Fibroblast of lung (primary cell): ENCODE measurements around the gene RSL24D1. TPM values are rescaled to one million over a fixed set of nuclear protein-coding genes. Genes with fewer than 3 reads are reported as not detected.

Experiments used
- DNase-seq, 2 donors: peaks; one replicate each; pipeline versions ENCODE4 v3.0.0 to v3.0.0-alpha.2; 2010; ENCODE audit warnings: low read depth in 2 of 2
- H2AFZ ChIP-seq: 2 replicates; pipeline ENCODE4 v1.5.1; 2012; ENCODE audit warnings: low read length, control low read depth, inconsistent platforms
- H3K27ac ChIP-seq: 2 replicates; pipeline ENCODE4 v1.5.1; 2011; ENCODE audit warnings: low read length, control low read depth; ENCODE audit not compliant: insufficient read depth
- H3K27me3 ChIP-seq: 2 replicates; pipeline ENCODE4 v1.5.1; 2011; ENCODE audit warnings: mild to moderate bottlenecking, low read length; ENCODE audit not compliant: control insufficient read depth, insufficient read depth
- H3K36me3 ChIP-seq: 2 replicates; pipeline ENCODE4 v1.5.1; 2011; ENCODE audit warnings: low read length; ENCODE audit not compliant: control insufficient read depth, insufficient read depth
- H3K4me1 ChIP-seq: 2 replicates; pipeline ENCODE4 v1.5.1; 2011; ENCODE audit warnings: low read length; ENCODE audit not compliant: control insufficient read depth, insufficient read depth; ENCODE audit errors: extremely low read depth
- H3K4me2 ChIP-seq: 2 replicates; pipeline ENCODE4 v1.5.1; 2011; ENCODE audit warnings: low read length, control low read depth; ENCODE audit not compliant: insufficient read depth; ENCODE audit errors: extremely low read depth
- H3K4me3 ChIP-seq, 4 experiments: fragments of 200-600 bp in 1 of 4; sonication (generic) in 1 of 4; replicated peaks in 1 of 4; 2 replicates each; pipeline ENCODE4 v1.5.1; 2011 to 2016; ENCODE audit warnings: low read length in 4 of 4, low read depth in 3 of 4, mild to moderate bottlenecking in 3 of 4, control low read depth in 2 of 4, inconsistent platforms in 1 of 4, mixed read lengths in 1 of 4; ENCODE audit not compliant: insufficient read depth in 1 of 4; ENCODE audit errors: control extremely low read depth in 1 of 4
- H3K79me2 ChIP-seq: 2 replicates; pipeline ENCODE4 v1.5.1; 2012; ENCODE audit warnings: mild to moderate bottlenecking, low read length, inconsistent platforms; ENCODE audit not compliant: control insufficient read depth, insufficient read depth
- H3K9ac ChIP-seq: 2 replicates; pipeline ENCODE4 v1.5.1; 2011; ENCODE audit warnings: mild to moderate bottlenecking, low read length, control low read depth; ENCODE audit not compliant: insufficient read depth
- H3K9me3 ChIP-seq: 2 replicates; pipeline ENCODE4 v1.5.1; 2012; ENCODE audit warnings: low read depth, low read length; ENCODE audit not compliant: control insufficient read depth, insufficient read depth
- H4K20me1 ChIP-seq: 2 replicates; pipeline ENCODE4 v1.5.1; 2011; ENCODE audit warnings: low read length; ENCODE audit not compliant: control insufficient read depth, insufficient read depth; ENCODE audit errors: extremely low read depth
- CTCF ChIP-seq, 2 donors: IDR thresholded peaks in 1 of 2; conservative IDR thresholded peaks in 1 of 2; 1 replicate in 1 of 2; 2 replicates in 1 of 2; pipeline ENCODE4 v1.5.1; 2011 to 2012; ENCODE audit warnings: low read length in 2 of 2, control low read depth in 1 of 2, inconsistent platforms in 1 of 2, low read depth in 1 of 2, mild to moderate bottlenecking in 1 of 2
- EZH2 ChIP-seq: IDR thresholded peaks from 2 replicates; pipeline ENCODE4 v1.5.1; 2012; ENCODE audit warnings: low read length, control low read depth, mild to moderate bottlenecking; ENCODE audit errors: missing control alignments
- polyA plus RNA-seq, 2 donors: library from polyadenylated mRNA; depleted of rRNA in 1 of 2; stranded (reverse) in 1 of 2; unstranded in 1 of 2; fragments of >200 nt; gene quantifications; 2 replicates each; pipeline ENCODE4 v1.2.1, GENCODE V29; 2011 to 2012; ENCODE audit warnings: missing spikeins in 1 of 2
- total RNA-seq: library from RNA; depleted of rRNA; stranded (reverse); fragments of >200 nt; gene quantifications from 2 replicates; pipeline ENCODE4 v1.2.1, GENCODE V29; 2014

RSL24D1 gene
- total and polyA plus RNA-seq, 2 donors (not counting 1 experiment from before 2014, with no cell fraction given) = 56.8 to 117 TPM

GRCh38 chr15:55241186-55241585 lies 44.4 kb upstream of the RSL24D1 start:
- H4K20me1 ChIP-seq = no peaks in the 10 kb centered on the region
- no peak overlapping the region for H2AFZ ChIP-seq
- DNase-seq = no peak
- H3K27me3 ChIP-seq = no peaks in the 10 kb centered on the region
- no peak overlapping the region for H3K4me3 ChIP-seq
- no peaks in the 10 kb centered on the region for H3K9me3 ChIP-seq
- H3K9ac ChIP-seq = no peak overlapping the region
- no peak for TF ChIP-seq CTCF (conservative IDR thresholded peaks at IDR 0.05 in 1 of 2, IDR thresholded peaks at IDR 0.05 in 1 of 2; ENCODE audit: low read depth in 1 of 2, low read length in 2 of 2)
- no peak for TF ChIP-seq EZH2
- no peaks in the 10 kb centered on the region for H3K36me3 ChIP-seq
- H3K4me2 ChIP-seq = no peak overlapping the region
- H3K79me2 ChIP-seq = no peaks in the 10 kb centered on the region
- no peaks in the 10 kb centered on the region for H3K4me1 ChIP-seq
- no peak overlapping the region for H3K27ac ChIP-seq

- DNase-seq = no peak
- no peaks in the 10 kb centered on the region for H3K36me3 ChIP-seq
- no peaks in the 10 kb centered on the region for H4K20me1 ChIP-seq
- no peak overlapping the region for H2AFZ ChIP-seq
- no peak overlapping the region for H3K4me2 ChIP-seq
- no peaks in the 10 kb centered on the region for H3K27me3 ChIP-seq
- no peak for TF ChIP-seq EZH2
- TF ChIP-seq CTCF (conservative IDR thresholded peaks at IDR 0.05 in 1 of 2, IDR thresholded peaks at IDR 0.05 in 1 of 2; ENCODE audit: low read depth in 1 of 2, low read length in 2 of 2) = no peak
- H3K4me3 ChIP-seq = no peak overlapping the region
- H3K27ac ChIP-seq = no peak overlapping the region
- no peaks in the 10 kb centered on the region for H3K9me3 ChIP-seq
- no peak overlapping the region for H3K9ac ChIP-seq
- H3K79me2 ChIP-seq = no peaks in the 10 kb centered on the region
- no peaks in the 10 kb centered on the region for H3K4me1 ChIP-seq
Observed at GRCh38 chr15:55240125-55240760, 43.5 kb upstream of the RSL24D1 start.

DNA sequence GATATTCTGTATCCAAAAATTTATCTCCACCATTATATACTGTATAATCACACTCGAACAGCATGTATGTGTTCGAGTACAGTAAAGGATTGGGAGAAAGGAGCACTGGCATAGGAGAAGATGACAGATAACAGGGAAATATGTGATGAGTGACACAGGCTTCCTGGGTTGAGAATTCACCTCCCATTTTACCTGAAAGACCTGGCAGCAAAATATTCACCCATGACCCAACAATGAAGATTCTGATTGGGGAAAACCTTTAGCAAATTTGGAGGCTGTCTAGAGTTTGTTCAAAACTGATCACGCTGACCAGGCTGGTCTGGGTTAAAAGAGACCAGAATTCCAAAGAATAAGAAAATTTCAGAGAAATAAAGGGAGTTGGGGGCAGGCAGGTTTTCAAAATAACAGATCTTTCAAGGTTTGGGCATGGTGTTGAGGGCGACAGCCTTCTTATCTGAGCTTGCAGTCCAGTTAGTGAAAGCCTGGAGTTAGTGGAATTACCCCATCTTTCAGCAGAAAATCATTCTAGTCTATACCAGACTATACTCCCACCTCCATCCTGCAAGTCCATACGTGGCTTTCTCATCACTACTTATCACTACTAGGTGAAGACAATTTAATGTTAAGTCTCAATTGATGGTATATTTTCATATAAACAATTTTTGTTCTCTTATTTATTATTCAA lies 42.8 kb upstream of the RSL24D1 start:
- no peaks in the 10 kb centered on the region for H3K79me2 ChIP-seq
- no peak overlapping the region for H3K4me3 ChIP-seq
- H4K20me1 ChIP-seq = no peaks in the 10 kb centered on the region
- TF ChIP-seq EZH2 (no peak), CTCF (conservative IDR thresholded peaks at IDR 0.05 in 1 of 2, IDR thresholded peaks at IDR 0.05 in 1 of 2; ENCODE audit: low read depth in 1 of 2, low read length in 2 of 2) (no peak)
- no peak overlapping the region for H3K4me2 ChIP-seq
- H3K27me3 ChIP-seq = no peaks in the 10 kb centered on the region
- no peak overlapping the region for H3K27ac ChIP-seq
- H3K36me3 ChIP-seq = no peaks in the 10 kb centered on the region
- H3K9ac ChIP-seq = no peak overlapping the region
- no peak for DNase-seq
- no peaks in the 10 kb centered on the region for H3K4me1 ChIP-seq
- H2AFZ ChIP-seq = no peak overlapping the region
- no peaks in the 10 kb centered on the region for H3K9me3 ChIP-seq
